Measurements from ENCODE around the gene LRIG2. TPM values are rescaled to one million over a fixed set of nuclear protein-coding genes. Genes with fewer than 3 reads are reported as not detected.

LRIG2 gene
- total and polyA plus RNA-seq, 2 donors from 2014 or later: 3.6 to 17.4 TPM

DNA sequence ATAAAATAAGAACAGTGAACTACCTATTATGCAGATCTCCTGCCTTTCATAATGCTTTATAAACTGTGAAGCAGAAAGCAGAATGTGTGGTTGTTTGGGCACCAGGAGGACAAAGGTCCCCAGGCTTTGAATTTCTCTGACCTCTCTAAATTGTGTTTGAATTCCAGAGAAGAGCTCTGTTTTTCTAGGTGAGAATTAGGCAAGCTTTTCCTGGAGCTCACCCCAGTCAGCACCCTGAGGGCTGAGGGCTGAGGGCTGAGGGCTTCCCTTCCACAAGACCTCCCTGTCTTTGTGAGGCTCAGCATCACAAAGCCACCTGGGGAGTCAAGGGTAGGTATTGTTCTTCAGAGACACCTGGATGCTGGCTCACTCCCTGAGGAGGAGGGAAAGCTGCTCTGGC, 45.5 kb upstream of the LRIG2 start:
- H3K4me3 ChIP-seq (ENCODE audit: low read length in 3 of 3): no peak overlapping the region
- no peak for DNase-seq
- intact Hi-C loops (cut with DNase I): no loop called here
- FAIRE-seq: no peak
- H3K27me3 ChIP-seq (ENCODE audit: control insufficient read depth, insufficient read depth, low read length): no peaks in the 10 kb centered on the region
- H3K27ac ChIP-seq (ENCODE audit: low read depth in 2 of 2, low read length in 2 of 2): no peak overlapping the region
- H3K9ac ChIP-seq (ENCODE audit: low read length in 3 of 3): no peak overlapping the region
- H3K9me3 ChIP-seq (ENCODE audit: control insufficient read depth in 2 of 3, insufficient read depth in 1 of 3, low read length in 3 of 3): no peaks in the 10 kb centered on the region
- TF ChIP-seq, protein P1, sequence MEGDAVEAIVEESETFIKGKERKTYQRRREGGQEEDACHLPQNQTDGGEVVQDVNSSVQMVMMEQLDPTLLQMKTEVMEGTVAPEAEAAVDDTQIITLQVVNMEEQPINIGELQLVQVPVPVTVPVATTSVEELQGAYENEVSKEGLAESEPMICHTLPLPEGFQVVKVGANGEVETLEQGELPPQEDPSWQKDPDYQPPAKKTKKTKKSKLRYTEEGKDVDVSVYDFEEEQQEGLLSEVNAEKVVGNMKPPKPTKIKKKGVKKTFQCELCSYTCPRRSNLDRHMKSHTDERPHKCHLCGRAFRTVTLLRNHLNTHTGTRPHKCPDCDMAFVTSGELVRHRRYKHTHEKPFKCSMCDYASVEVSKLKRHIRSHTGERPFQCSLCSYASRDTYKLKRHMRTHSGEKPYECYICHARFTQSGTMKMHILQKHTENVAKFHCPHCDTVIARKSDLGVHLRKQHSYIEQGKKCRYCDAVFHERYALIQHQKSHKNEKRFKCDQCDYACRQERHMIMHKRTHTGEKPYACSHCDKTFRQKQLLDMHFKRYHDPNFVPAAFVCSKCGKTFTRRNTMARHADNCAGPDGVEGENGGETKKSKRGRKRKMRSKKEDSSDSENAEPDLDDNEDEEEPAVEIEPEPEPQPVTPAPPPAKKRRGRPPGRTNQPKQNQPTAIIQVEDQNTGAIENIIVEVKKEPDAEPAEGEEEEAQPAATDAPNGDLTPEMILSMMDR (IDR thresholded peaks at IDR 0.05; ENCODE audit: borderline replicate concordance, extremely low read depth, insufficient read depth): no peak
- H3K36me3 ChIP-seq (ENCODE audit: control insufficient read depth in 2 of 3, insufficient read depth in 3 of 3, low read length in 3 of 3): no peaks in the 10 kb centered on the region
- H3K4me1 ChIP-seq (ENCODE audit: control insufficient read depth in 2 of 3, insufficient read depth in 2 of 3, low read depth in 1 of 3, low read length in 3 of 3): peaks cover 0 to 7% (median 0%) of the 10 kb centered on the region in 3 donors

DNA sequence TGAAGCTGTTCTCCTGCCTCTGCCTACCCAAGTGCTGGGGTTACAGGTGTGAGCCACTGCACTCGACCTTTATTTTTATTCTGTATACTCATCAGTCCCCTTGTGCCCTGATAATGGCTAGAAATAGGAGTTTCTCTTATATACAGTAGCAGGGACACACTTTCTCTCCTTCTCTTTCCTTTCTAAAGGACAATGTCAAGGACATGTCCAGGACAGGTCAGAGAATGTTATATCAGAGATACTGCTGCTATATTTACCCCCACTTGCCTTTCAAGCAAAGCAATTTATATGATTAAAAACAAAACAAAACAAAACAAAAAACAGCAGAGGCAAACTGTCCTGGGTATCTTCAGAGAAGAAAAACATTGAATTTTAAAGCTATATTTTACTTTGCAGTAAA, 43.2 kb upstream of the LRIG2 start:
- H3K4me1 ChIP-seq (ENCODE audit: control insufficient read depth in 2 of 3, insufficient read depth in 2 of 3, low read depth in 1 of 3, low read length in 3 of 3): peaks cover 0 to 7% (median 0%) of the 10 kb centered on the region in 3 donors
- H3K36me3 ChIP-seq (ENCODE audit: control insufficient read depth in 2 of 3, insufficient read depth in 3 of 3, low read length in 3 of 3): no peaks in the 10 kb centered on the region
- H3K9ac ChIP-seq (ENCODE audit: low read length in 3 of 3): no peak overlapping the region
- H3K27me3 ChIP-seq (ENCODE audit: control insufficient read depth, insufficient read depth, low read length): no peaks in the 10 kb centered on the region
- FAIRE-seq (no peak), DNase-seq (no peak)
- H3K9me3 ChIP-seq (ENCODE audit: control insufficient read depth in 2 of 3, insufficient read depth in 1 of 3, low read length in 3 of 3): no peaks in the 10 kb centered on the region
- H3K27ac ChIP-seq (ENCODE audit: low read depth in 2 of 2, low read length in 2 of 2): no peak overlapping the region
- TF ChIP-seq, protein P1 (IDR thresholded peaks at IDR 0.05; ENCODE audit: borderline replicate concordance, extremely low read depth, insufficient read depth): no peak
- H3K4me3 ChIP-seq (ENCODE audit: low read length in 3 of 3): no peak overlapping the region
- intact Hi-C loops (cut with DNase I): no loop called here

DNA sequence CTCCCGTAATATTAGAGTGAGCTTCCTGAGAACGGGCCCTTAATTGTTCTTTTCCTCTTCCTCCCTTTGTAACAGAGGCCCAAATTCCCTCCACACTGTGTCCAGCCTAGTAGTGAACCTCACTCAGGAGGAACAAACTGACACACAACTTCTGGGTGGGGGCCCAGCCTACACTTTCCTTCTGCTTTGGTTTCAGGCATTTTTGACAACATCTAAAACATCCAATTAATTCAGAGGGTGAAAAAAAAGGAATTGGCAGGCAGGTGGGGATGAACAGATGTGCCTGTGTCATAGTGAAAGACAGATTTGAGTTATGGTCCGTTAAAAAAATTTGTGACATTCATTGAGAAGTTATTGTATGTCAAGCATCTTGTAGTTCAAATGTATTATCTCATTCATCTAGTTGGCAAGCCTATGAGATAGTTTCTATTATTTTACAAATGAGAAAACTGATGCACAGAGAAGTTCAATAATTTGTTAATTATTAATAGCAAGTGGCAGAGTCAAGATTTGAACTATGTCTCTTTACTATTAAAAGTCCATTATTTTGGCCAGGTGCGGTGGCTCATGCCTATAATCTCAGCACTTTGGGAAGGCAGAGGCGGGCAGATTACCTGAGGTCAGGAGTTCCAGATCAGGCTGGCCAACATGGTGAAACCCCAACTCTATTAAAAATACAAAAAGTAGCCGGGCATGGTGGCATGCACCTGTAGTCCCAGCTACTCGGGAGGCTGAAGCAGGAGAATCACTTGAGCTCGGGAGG, 41.6 kb upstream of the LRIG2 start:
- TF ChIP-seq, protein P1 (IDR thresholded peaks at IDR 0.05; ENCODE audit: borderline replicate concordance, extremely low read depth, insufficient read depth): no peak
- H3K4me1 ChIP-seq (ENCODE audit: control insufficient read depth in 2 of 3, insufficient read depth in 2 of 3, low read depth in 1 of 3, low read length in 3 of 3): peaks cover 0 to 7% (median 0%) of the 10 kb centered on the region in 3 donors
- no peaks in the 10 kb centered on the region for H3K27me3 ChIP-seq (ENCODE audit: control insufficient read depth, insufficient read depth, low read length)
- no peaks in the 10 kb centered on the region for H3K9me3 ChIP-seq (ENCODE audit: control insufficient read depth in 2 of 3, insufficient read depth in 1 of 3, low read length in 3 of 3)
- FAIRE-seq (no peak), DNase-seq (no peak)
- no peak overlapping the region for H3K27ac ChIP-seq (ENCODE audit: low read depth in 2 of 2, low read length in 2 of 2)
- H3K36me3 ChIP-seq (ENCODE audit: control insufficient read depth in 2 of 3, insufficient read depth in 3 of 3, low read length in 3 of 3): no peaks in the 10 kb centered on the region
- intact Hi-C loops (cut with DNase I): no loop called here
- no peak overlapping the region for H3K4me3 ChIP-seq (ENCODE audit: low read length in 3 of 3)
- H3K9ac ChIP-seq (ENCODE audit: low read length in 3 of 3): no peak overlapping the region

Measured in kidney (tissue), 14 donors.